Stimulated activated CD8-positive, alpha-beta memory T cell treated with anti-CD3 and anti-CD28 coated beads, Interleukin-7, amount 100 ng/mL, for 24 hours (primary cell): ENCODE data around the gene TXNL1.
"Not testable (repeated sequence)": the region's sequence is repeated elsewhere in the genome, so short reads cannot be mapped to it uniquely, and the experiment has no call there.

Experiments used
- DNase-seq: peaks from one replicate; pipeline ENCODE4 v3.0.0-alpha.2; 2020; ENCODE audit warnings: low read depth

Gene TXNL1

GRCh38 chr18:56638232-56639103, at the start of gene TXNL1:
TSS of gene TXNL1 (minus strand) at chr18:56638592. CDS start at chr18:56638440, 152 bp downstream.
- peak; percentile 100 for DNase-seq

GRCh38 chr18:56684277-56684676, 45.9 kb upstream of the TXNL1 start:
- no peak for DNase-seq

- DNase-seq: no peak
These were observed 40.6 kb upstream of the TXNL1 start for GRCh38 chr18:56678836-56679565.

GRCh38 chr18:56676639-56677038, 38.2 kb upstream of the TXNL1 start:
- DNase-seq: no peak

- DNase-seq: no peak
These were observed 34.6 kb upstream of the TXNL1 start for GRCh38 chr18:56672981-56673380.

GRCh38 chr18:56672391-56672790, 34.0 kb upstream of the TXNL1 start:
- DNase-seq: no peak

GRCh38 chr18:56662902-56663301, 24.5 kb upstream of the TXNL1 start:
- no peak for DNase-seq

GRCh38 chr18:56662502-56662901, 24.1 kb upstream of the TXNL1 start:
- no peak for DNase-seq

- DNase-seq: no peak
These were observed 23.6 kb upstream of the TXNL1 start for GRCh38 chr18:56662063-56662408.

GRCh38 chr18:56661360-56662062, 23.1 kb upstream of the TXNL1 start:
- no peak for DNase-seq

- no peak for DNase-seq
These were observed 22.3 kb upstream of the TXNL1 start for GRCh38 chr18:56660655-56661054.

- DNase-seq: no peak
These were observed 20.7 kb upstream of the TXNL1 start for GRCh38 chr18:56659111-56659510.

- no peak for DNase-seq
These were observed 19.9 kb upstream of the TXNL1 start for GRCh38 chr18:56658261-56658660.

GRCh38 chr18:56654280-56654679, 15.9 kb upstream of the TXNL1 start:
- not testable (repeated sequence) for DNase-seq

- DNase-seq: no peak
These were observed 14.4 kb upstream of the TXNL1 start for GRCh38 chr18:56652802-56653201.

- DNase-seq: no peak
These were observed 13.3 kb upstream of the TXNL1 start for GRCh38 chr18:56651771-56652092.

GRCh38 chr18:56650944-56651770, 12.8 kb upstream of the TXNL1 start, which contains the start of gene WDR7:
TSS of gene WDR7 (plus strand) at chr18:56651359. CDS start at chr18:56672516, 21,157 bp downstream.
- DNase-seq: peak; percentile 87

- DNase-seq: no peak
These were observed 11.6 kb upstream of the TXNL1 start for GRCh38 chr18:56649996-56650395.

- no peak for DNase-seq
These were observed 9.8 kb upstream of the TXNL1 start for GRCh38 chr18:56647951-56648893.

GRCh38 chr18:56647071-56647470, 8.7 kb upstream of the TXNL1 start:
- no peak for DNase-seq
